GM18520 (cell line): ENCODE results near the gene LRP3.
"Not testable (repeated sequence)": the region's sequence is repeated elsewhere in the genome, so short reads cannot be mapped to it uniquely, and the experiment has no call there.

Experiments
- ATAC-seq: cut with Tn5 transposase; IDR thresholded peaks from one replicate; pipeline ENCODE4 v1.9.1; 2021; ENCODE audit not compliant: unreplicated experiment

LRP3 gene

GRCh38 chr19:33215438-33216197 lies 21.5 kb downstream of the LRP3 start:
- no peak for ATAC-seq

- ATAC-seq: no peak
Measured at GRCh38 chr19:33216198-33216830, 22.2 kb downstream of the LRP3 start.

GRCh38 chr19:33217881-33218280 lies 23.8 kb downstream of the LRP3 start:
- no peak for ATAC-seq

- no peak for ATAC-seq
Measured at GRCh38 chr19:33219261-33219815, 25.2 kb downstream of the LRP3 start.

- ATAC-seq: no peak
Measured at GRCh38 chr19:33220115-33220514, 26.0 kb downstream of the LRP3 start.

- no peak for ATAC-seq
Measured at GRCh38 chr19:33220735-33221134, 26.6 kb downstream of the LRP3 start.

- no peak for ATAC-seq
Measured at GRCh38 chr19:33221638-33222037, 27.5 kb downstream of the LRP3 start.

GRCh38 chr19:33222255-33222654 lies 28.1 kb downstream of the LRP3 start:
- not testable (repeated sequence) for ATAC-seq

GRCh38 chr19:33224694-33225457 lies 30.7 kb downstream of the LRP3 start:
- no peak for ATAC-seq

GRCh38 chr19:33225458-33225926 lies 31.4 kb downstream of the LRP3 start, which contains the start of gene SLC7A10:
SLC7A10 (minus strand) TSS chr19:33225850; CDS start chr19:33225703, 147 bp downstream.
- ATAC-seq: no peak

- ATAC-seq: no peak
Measured at GRCh38 chr19:33226550-33227241, 32.6 kb downstream of the LRP3 start.

GRCh38 chr19:33227242-33227650 lies 33.1 kb downstream of the LRP3 start:
- no peak for ATAC-seq

GRCh38 chr19:33227870-33228599 lies 33.9 kb downstream of the LRP3 start:
- no peak for ATAC-seq

GRCh38 chr19:33229962-33230361 lies 35.8 kb downstream of the LRP3 start:
- ATAC-seq: no peak

- ATAC-seq: no peak
Measured at GRCh38 chr19:33231511-33231910, 37.4 kb downstream of the LRP3 start.

GRCh38 chr19:33232656-33233055 lies 38.5 kb downstream of the LRP3 start:
- ATAC-seq: no peak

GRCh38 chr19:33233056-33233873 lies 39.1 kb downstream of the LRP3 start:
- ATAC-seq: no peak

GRCh38 chr19:33234092-33234491 lies 40.0 kb downstream of the LRP3 start:
- ATAC-seq: no peak

GRCh38 chr19:33234736-33235135 lies 40.6 kb downstream of the LRP3 start:
- ATAC-seq: no peak
